Right hindlimb (tissue), 1 donor: ENCODE data around the gene ITPR1.
A peak's percentile ranks its signal among the peaks of the same experiment; 100 is the strongest.

Source experiments
- DNase-seq: peaks from one replicate; pipeline ENCODE4 v3.0.0-alpha.2; 2018

The ITPR1 gene

DNA sequence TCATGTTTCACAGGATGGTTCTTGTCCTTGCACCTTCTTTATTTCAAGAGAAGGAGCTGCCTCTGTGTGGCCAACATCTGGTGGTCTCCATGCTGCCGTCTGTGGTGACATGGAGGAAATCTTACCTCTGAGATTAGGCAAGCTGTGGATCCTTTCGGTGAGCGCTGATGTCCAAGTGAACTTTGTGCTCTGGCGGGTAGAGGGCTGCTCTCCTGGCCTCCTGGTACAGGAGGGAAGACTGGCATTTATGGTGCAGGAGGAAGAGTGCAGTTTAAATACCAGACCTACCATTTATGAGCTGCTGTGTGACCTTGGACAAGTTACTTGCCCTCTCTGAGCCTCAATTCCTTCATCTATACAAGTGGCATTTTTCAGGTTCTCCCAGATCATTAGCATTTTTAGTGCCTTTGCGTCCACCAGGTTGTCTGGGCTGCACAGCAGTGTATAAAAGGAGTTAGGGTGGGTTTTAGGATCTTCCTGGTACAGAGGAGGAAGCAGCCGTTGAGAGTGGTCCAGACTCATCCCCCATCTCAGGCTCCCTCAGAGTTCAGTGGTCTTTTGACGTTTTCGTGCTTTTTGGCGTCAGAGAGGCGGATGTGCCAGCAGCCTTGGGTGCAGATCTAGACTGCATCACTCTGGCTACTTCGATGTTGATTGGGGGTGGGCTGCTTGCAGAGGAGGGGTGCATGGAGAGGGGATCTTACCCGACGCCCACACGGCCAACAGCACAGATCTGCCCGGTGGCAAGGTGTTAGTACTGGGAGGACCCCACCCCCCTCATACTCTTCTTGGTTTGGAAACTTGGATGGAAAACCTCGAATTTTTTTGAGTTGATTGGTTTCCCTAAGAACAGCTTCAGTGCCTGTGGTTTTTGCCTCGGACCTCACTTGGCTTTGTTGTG, 162.2 kb downstream of the ITPR1 start:
- DNase-seq = no peak

DNA sequence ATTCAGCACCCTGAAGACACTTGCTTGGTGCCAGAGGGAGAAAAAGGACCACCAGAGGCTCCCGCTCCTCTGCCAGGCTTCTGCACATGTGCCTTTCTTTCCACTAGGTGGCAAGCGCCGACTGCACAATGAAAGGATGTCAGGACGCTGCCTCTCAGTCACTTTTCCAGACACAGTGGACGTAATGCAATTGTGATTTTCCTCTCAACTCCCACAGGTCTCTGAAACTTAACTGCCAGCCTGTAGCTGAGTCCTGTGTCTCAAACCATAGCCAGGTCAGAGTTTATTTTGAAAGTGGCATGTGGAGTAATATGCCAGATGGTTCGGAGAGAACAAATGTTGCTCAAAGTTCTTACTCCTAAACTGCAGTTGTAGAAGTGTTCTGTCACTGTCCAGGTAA, 162.9 kb downstream of the ITPR1 start:
- DNase-seq = peak; percentile 79

DNA sequence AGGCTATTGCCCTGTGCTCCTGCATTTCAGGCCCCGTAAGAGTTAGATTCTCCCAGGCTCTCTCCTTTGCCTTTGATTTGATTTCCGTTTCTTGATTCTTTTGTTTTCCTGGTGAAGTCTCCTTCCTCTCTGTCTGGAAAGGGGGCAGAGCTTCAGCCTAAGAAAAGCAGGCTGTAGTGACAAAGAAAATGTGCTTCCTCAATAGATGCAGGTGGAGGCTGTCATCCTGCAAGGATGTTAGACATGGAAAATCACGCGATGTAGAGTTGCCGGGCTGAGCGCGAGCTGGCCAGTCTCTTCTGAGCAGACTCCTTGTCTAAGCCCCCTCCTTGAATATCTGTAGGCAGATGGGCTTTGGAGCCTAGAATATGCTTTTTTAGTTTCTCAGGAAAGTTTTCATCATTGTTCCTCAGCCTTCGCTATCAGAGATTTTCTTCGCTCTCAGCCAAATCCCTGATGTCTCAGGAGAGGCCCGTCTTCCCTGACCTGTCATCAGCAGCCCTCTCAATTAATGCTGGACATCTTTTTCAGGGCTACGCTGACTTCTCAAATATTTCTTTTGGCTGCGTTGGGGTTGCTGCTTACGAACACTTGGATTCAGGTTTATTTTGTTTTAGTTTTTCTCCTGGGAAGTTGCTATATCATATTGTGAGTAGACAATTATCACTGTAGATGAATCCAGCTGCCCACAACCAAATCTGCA, 163.6 kb downstream of the ITPR1 start:
- peak; percentile 43 for DNase-seq

GRCh38 chr3:4660936-4661335, 167.8 kb downstream of the ITPR1 start:
- DNase-seq = no peak

DNA sequence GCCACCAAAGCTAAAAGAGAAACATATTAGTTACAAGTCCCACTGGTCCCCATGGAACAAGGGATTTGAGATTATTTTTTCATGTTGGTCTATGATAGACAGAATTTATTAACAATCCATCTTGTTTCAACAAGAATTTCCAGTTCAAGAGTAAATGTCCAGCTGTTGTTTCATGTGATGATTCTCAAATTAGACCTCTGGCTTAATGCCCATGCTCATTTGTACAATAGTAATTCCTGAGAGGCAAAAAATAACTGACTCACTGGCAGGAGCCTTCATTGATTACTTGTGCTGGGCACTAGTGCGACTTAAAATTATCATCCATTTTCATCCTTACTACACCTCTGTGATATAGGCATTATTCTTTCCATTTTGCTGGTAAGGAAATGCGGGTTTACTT, 171.3 kb downstream of the ITPR1 start:
- DNase-seq = no peak

DNA sequence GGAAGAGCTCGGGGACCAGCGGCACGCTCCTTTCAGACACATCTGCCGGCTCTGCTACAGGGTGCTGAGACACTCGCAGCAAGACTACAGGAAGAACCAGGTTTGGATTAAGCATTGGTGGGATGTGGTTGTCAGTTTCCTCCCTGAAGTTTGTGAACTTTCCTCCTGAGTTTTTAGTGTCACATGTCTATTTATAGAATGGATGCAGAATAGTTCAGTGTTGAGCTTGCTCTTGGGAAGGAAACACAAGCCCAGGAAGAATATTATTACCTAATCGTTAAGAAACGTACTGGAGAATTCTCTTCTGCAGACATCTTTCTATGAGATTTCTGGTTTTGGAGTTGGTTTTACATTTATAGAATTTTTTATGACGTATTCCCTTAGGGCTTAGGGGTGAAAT, 172.0 kb downstream of the ITPR1 start:
- DNase-seq = no peak

- DNase-seq = no peak
Observed at GRCh38 chr3:4666071-4666470, 172.9 kb downstream of the ITPR1 start.

- DNase-seq = no peak
Observed at GRCh38 chr3:4670352-4670751, 177.2 kb downstream of the ITPR1 start.

- DNase-seq = no peak
Observed at GRCh38 chr3:4672725-4673275, 179.7 kb downstream of the ITPR1 start.

- DNase-seq = no peak
Observed at GRCh38 chr3:4674216-4674615, 181.1 kb downstream of the ITPR1 start.

GRCh38 chr3:4675704-4676103, 182.6 kb downstream of the ITPR1 start:
- no peak for DNase-seq

DNA sequence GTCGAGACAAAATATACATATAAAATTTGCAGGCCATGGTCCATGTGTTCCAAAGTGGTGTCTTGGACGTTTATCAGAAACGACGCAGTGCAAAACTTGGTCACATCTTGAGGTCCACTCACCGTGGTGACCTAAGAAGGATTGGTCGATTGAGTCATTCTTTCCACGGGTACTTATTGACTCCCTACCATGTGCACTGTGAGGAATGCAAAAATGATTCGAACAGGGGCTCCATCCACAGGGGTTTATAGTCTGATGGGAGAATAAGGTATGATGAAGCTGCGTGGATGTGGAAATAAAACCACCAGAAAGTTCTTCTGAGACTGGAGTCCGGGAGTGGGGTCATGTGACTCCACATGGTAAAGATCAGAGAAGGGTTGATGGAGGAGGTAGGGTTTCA, 185.2 kb downstream of the ITPR1 start:
- DNase-seq = no peak

GRCh38 chr3:4680227-4680691, 187.1 kb downstream of the ITPR1 start:
- no peak for DNase-seq

DNA sequence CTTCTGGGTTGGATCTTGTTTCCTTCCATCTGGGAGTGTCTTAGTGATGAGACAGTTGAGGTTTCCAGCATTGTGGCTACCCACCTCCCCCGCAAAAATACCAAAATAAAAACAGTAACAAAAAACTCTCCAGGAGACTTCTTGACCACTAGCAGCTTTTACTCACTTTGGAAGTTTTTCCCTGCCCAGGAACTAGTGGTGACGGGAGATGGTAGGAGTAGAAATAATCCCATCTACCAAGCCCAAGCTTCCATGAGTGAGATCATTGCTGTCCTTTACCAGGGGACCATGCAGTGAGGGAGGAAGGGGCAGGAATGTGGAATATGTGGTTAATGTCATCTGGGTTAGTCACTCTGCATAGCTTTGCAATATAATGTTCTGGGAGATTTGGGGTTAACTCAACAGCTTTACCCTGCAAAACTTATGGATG, 187.7 kb downstream of the ITPR1 start:
- no peak for DNase-seq

DNA sequence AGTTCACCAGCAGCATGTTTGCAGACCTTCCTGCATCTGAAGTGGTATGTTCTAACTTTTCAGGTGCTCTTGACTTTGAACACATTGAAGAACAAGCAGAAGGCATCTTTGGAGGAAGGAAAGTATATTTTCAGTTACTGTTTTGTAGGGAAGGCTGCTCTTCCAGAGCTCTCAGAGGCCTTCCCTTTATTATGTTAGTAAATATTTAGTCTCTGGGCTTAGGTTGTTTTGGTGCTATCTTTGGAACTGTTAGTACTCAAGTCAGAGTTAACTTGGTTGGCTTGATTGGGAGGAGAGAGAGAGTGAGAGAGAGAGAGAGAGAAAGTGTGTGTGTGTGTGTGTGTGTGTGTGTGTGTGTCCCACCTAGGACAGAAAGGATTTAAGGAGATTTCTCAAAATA, 188.2 kb downstream of the ITPR1 start:
- no peak for DNase-seq

DNA sequence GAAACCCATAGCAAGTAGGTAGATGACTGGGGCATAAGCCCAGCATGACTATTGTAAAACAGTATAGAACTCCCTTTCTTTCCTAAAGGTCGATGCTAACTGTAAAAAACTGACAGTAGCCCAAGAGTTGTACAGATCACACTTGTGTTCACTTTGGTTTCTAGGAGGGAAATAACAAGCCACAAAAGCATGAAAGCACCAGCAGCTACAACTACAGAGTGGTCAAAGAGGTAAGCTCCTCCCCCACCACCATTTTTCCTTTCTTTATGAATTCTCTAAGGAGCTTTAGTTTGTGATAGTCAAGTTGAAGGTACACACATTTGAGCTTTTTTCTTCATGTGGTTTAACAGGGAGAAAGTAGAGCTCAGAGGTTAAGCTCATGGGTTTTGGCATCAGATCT, 191.0 kb downstream of the ITPR1 start:
- DNase-seq = no peak

- no peak for DNase-seq
Observed at GRCh38 chr3:4684976-4685375, 191.8 kb downstream of the ITPR1 start.

DNA sequence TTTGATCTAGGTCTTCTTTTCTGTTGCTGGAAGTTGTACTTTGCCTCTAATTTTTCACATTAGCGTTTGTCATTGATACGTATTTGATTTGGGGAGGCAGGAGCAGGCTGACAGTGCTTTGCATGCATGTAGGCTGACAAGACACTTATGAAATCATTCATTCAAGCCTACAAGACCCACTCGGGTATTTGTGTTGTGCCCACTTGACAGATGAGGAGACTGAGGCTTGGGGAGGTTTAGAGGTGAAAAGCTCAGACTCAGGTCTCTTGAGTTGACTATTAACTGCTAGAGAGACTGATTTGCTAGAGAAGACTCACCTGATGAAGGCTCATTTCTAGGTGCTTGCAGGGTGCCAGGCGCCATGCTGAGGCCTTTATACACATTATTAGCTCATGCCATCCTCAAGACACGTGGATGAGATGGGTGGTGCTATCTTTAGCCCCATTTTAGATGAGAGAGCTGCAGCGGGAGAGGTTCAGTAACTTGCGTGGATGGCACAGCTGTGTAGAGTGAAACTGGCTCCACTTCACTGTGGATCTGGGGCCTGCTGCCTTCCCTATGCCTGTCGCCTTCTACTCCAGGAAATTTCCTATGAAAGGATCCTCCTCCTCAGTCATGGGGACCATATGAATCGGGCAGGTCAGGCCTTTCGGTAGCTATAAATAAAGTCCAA, 192.7 kb downstream of the ITPR1 start:
- DNase-seq = no peak

GRCh38 chr3:4686619-4687018, 193.5 kb downstream of the ITPR1 start:
- DNase-seq = no peak

DNA sequence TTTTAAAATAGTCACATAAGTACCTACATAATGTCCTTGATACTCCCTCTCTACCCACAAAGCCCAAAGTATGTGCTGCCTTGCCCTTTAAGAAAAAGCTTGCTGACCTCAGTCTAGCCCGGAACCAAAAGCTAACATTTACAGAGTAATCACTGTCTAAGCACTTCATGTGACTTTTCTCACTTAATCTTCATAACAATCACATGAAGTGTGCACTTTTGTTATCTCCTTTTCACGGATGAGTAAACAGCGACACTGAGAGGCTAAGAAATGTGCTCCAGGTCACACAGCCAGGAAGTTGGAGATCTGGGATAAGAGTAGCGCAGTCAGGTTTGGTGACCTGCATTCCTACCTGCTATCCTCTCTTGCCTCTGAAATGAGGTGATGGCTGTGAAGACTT, 194.0 kb downstream of the ITPR1 start:
- DNase-seq = no peak

- no peak for DNase-seq
Observed at GRCh38 chr3:4687596-4687995, 194.4 kb downstream of the ITPR1 start.

- DNase-seq = no peak
Observed at GRCh38 chr3:4688411-4688810, 195.3 kb downstream of the ITPR1 start.

DNA sequence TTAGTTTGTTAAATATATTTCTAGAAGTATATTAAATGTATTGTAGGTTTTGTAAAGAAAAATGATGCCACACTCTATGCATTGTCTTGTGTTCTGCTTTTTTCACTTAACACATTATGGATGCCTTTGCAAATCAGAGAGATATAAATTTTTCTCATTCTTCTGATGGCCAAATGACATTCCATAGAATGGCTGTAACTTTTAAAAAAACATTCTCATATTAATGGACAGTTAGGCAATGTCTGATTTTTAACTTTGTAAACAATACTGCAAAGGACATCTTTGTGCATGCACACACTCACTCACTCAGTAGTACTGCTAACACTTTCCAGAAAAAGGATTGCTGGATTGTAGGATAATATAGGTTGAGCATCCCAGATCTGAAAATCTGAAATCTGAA, 195.9 kb downstream of the ITPR1 start:
- no peak for DNase-seq
